Cardiac muscle cell (in vitro differentiated cells and primary cell): Measurements from ENCODE around the gene MGAT3. TPM values are rescaled to one million over a fixed set of nuclear protein-coding genes. Genes with fewer than 3 reads are reported as not detected.

Experiments
- DNase-seq, 2 donors: peaks; one replicate each; pipeline versions ENCODE4 v3.0.0 to v3.0.0-alpha.2; 2010 to 2017; ENCODE audit warnings: low read depth in 1 of 2, low spot score in 1 of 2
- H3K27ac ChIP-seq: fragments of 200-600 bp; sonication (generic); 2 replicates; pipeline ENCODE4 v1.5.1; 2016
- H3K27me3 ChIP-seq: fragments of 200-600 bp; sonication (generic); 2 replicates; pipeline ENCODE4 v1.6.0; 2016; ENCODE audit warnings: control low read depth
- H3K36me3 ChIP-seq: fragments of 200-600 bp; sonication (generic); 2 replicates; pipeline ENCODE4 v1.5.1; 2016; ENCODE audit warnings: control low read depth
- H3K4me1 ChIP-seq: fragments of 200-600 bp; sonication (generic); 2 replicates; pipeline ENCODE4 v1.8.1; 2017; ENCODE audit warnings: low read depth, mild to moderate bottlenecking, mixed run types
- H3K4me3 ChIP-seq: fragments of 200-600 bp; sonication (generic); 2 replicates; pipeline ENCODE4 v1.5.1; 2016; ENCODE audit warnings: mild to moderate bottlenecking
- H3K9me3 ChIP-seq: fragments of 200-600 bp; sonication (generic); 2 replicates; pipeline ENCODE4 v1.5.1; 2017; ENCODE audit warnings: low read depth, mild to moderate bottlenecking, control low read depth
- CTCF ChIP-seq: IDR thresholded peaks from 2 replicates; pipeline ENCODE4 v1.5.1; 2012; ENCODE audit warnings: low read depth, mild to moderate bottlenecking, low read length
- polyA plus RNA-seq: library from polyadenylated mRNA; unstranded; fragments of >200 nt; fragmentation: Nextera tagmentation; extraction: Ambion mirVana; gene quantifications from 2 replicates; pipeline ENCODE4 v1.2.1, GENCODE V29; 2016
- total RNA-seq: library from RNA; depleted of rRNA; stranded (reverse); fragments of >200 nt; gene quantifications from 2 replicates; pipeline ENCODE4 v1.2.3, GENCODE V29; 2016

The MGAT3 gene
- total and polyA plus RNA-seq, 2 experiments from 2014 or later: 9.9 to 38.0 TPM

GRCh38 chr22:39468487-39469325 lies 11.9 kb downstream of the MGAT3 start:
- no peak overlapping the region for H3K4me3 ChIP-seq
- H3K27ac ChIP-seq: peak overlapping the region; percentile 69
- no peak for DNase-seq
- H3K36me3 ChIP-seq: no peaks in the 10 kb centered on the region
- H3K27me3 ChIP-seq: no peaks in the 10 kb centered on the region
- H3K9me3 ChIP-seq: no peaks in the 10 kb centered on the region
- no peak for TF ChIP-seq CTCF
- H3K4me1 ChIP-seq: peaks cover 48% of the 10 kb centered on the region

- Histone ChIP-seq H3K9me3 (no peaks in the 10 kb centered on the region), H3K27me3 (no peaks in the 10 kb centered on the region), H3K36me3 (no peaks in the 10 kb centered on the region), H3K27ac (peak overlapping the region; percentile 69), H3K4me3 (no peak overlapping the region), H3K4me1 (peaks cover 53% of the 10 kb centered on the region)
- no peak for TF ChIP-seq CTCF
- DNase-seq: no peak
Observed at GRCh38 chr22:39469326-39469680, 12.5 kb downstream of the MGAT3 start.

GRCh38 chr22:39469681-39470450 lies 13.1 kb downstream of the MGAT3 start:
- peaks cover 59% of the 10 kb centered on the region for H3K4me1 ChIP-seq
- H3K27ac ChIP-seq: peak overlapping the region; percentile 69
- TF ChIP-seq CTCF: no peak
- H3K4me3 ChIP-seq: no peak overlapping the region
- H3K27me3 ChIP-seq: no peaks in the 10 kb centered on the region
- no peaks in the 10 kb centered on the region for H3K9me3 ChIP-seq
- DNase-seq: peak in 1 of 2 donors; percentile 23
- H3K36me3 ChIP-seq: no peaks in the 10 kb centered on the region

GRCh38 chr22:39470451-39471291 lies 13.9 kb downstream of the MGAT3 start:
- TF ChIP-seq CTCF: no peak
- Histone ChIP-seq H3K9me3 (no peaks in the 10 kb centered on the region), H3K27ac (peak overlapping the region; percentile 69), H3K36me3 (no peaks in the 10 kb centered on the region), H3K27me3 (no peaks in the 10 kb centered on the region), H3K4me1 (peaks cover 61% of the 10 kb centered on the region), H3K4me3 (no peak overlapping the region)
- DNase-seq: peak; percentile 20 to 54
